Measurements from ENCODE around the gene C3orf18.

GRCh38 chr3:50587806-50588758 is 20.5 kb upstream of the C3orf18 start:
- TF ChIP-seq CTCF (IDR thresholded peaks at IDR 0.05) = no peak
- TF ChIP-seq POLR2A (IDR thresholded peaks at IDR 0.05) = no peak

Data from adrenal gland (tissue), 5 donors.